Mesenchymal stem cell (in vitro differentiated cells and primary cell): ENCODE results near the gene RHBDF1.
A peak's percentile ranks its signal among the peaks of the same experiment; 100 is the strongest.

Experiments used
- DNase-seq: peaks from one replicate; pipeline ENCODE4 v3.0.0-alpha.2; 2013
- H2AFZ ChIP-seq: one replicate; pipeline ENCODE4 v1.6.1; 2013; ENCODE audit warnings: low read depth, mild to moderate bottlenecking, control low read depth, inconsistent platforms, low read length, moderate library complexity
- H2AK5ac ChIP-seq: 2 replicates; pipeline ENCODE4 v1.6.1; 2013; ENCODE audit warnings: low read length, moderate library complexity, mild to moderate bottlenecking, inconsistent platforms; ENCODE audit not compliant: severe bottlenecking
- H2BK120ac ChIP-seq: one replicate; pipeline ENCODE4 v1.6.1; 2013; ENCODE audit warnings: low read depth, mild to moderate bottlenecking, inconsistent platforms, low read length, moderate library complexity
- H2BK12ac ChIP-seq, 2 experiments: one replicate each; pipeline ENCODE4 v1.6.1; 2013; ENCODE audit warnings: inconsistent platforms in 2 of 2, low read length in 2 of 2, mild to moderate bottlenecking in 2 of 2, moderate library complexity in 2 of 2, control low read depth in 1 of 2
- H2BK15ac ChIP-seq: one replicate; pipeline ENCODE4 v1.6.1; 2013; ENCODE audit warnings: mild to moderate bottlenecking, low read depth, inconsistent platforms; ENCODE audit not compliant: poor library complexity, severe bottlenecking
- H2BK5ac ChIP-seq: 2 replicates; pipeline ENCODE4 v1.6.1; 2013; ENCODE audit warnings: low read depth, mild to moderate bottlenecking, low read length, control low read depth, inconsistent platforms; ENCODE audit not compliant: poor library complexity, severe bottlenecking
- H3K14ac ChIP-seq, 2 experiments: one replicate each; pipeline ENCODE4 v1.6.1; 2013; ENCODE audit warnings: inconsistent platforms in 2 of 2, low read length in 2 of 2, control low read depth in 1 of 2, mild to moderate bottlenecking in 1 of 2, moderate library complexity in 1 of 2
- H3K18ac ChIP-seq, 2 experiments: one replicate each; pipeline ENCODE4 v1.6.1; 2013; ENCODE audit warnings: inconsistent platforms in 2 of 2, low read length in 2 of 2, control low read depth in 1 of 2, low read depth in 1 of 2, mild to moderate bottlenecking in 1 of 2
- H3K23ac ChIP-seq, 2 experiments: one replicate each; pipeline ENCODE4 v1.6.1; 2013; ENCODE audit warnings: inconsistent platforms in 2 of 2, low read length in 2 of 2, mild to moderate bottlenecking in 2 of 2, moderate library complexity in 2 of 2, control low read depth in 1 of 2
- H3K27ac ChIP-seq: 2 replicates; pipeline ENCODE4 v1.5.1; 2013; ENCODE audit warnings: mild to moderate bottlenecking, moderate library complexity, low read length, control low read depth, inconsistent platforms; ENCODE audit not compliant: poor library complexity, severe bottlenecking
- H3K27me3 ChIP-seq, 2 experiments: 2 replicates each; pipeline versions ENCODE4 v1.6.1 to v1.7.0; 2013; ENCODE audit warnings: low read length in 2 of 2, mild to moderate bottlenecking in 2 of 2, moderate library complexity in 2 of 2, control low read depth in 1 of 2, inconsistent platforms in 1 of 2; ENCODE audit not compliant: control insufficient read depth in 1 of 2, insufficient read depth in 1 of 2
- H3K36me3 ChIP-seq, 2 experiments: 2 replicates each; pipeline versions ENCODE4 v1.6.1 to v1.7.0; 2013; ENCODE audit warnings: low read length in 2 of 2, control low read depth in 1 of 2, inconsistent platforms in 1 of 2, low read depth in 1 of 2, mild to moderate bottlenecking in 1 of 2; ENCODE audit not compliant: insufficient read depth in 2 of 2, control insufficient read depth in 1 of 2
- H3K4ac ChIP-seq, 2 experiments: one replicate each; pipeline ENCODE4 v1.6.1; 2013; ENCODE audit warnings: inconsistent platforms in 2 of 2, low read length in 2 of 2, mild to moderate bottlenecking in 2 of 2, moderate library complexity in 2 of 2, control low read depth in 1 of 2, low read depth in 1 of 2
- H3K4me1 ChIP-seq: 2 replicates; pipeline ENCODE4 v1.6.1; 2013; ENCODE audit warnings: low read depth, low read length, control low read depth; ENCODE audit not compliant: control insufficient read depth, insufficient read depth
- H3K4me2 ChIP-seq: 2 replicates; pipeline ENCODE4 v1.6.1; 2013; ENCODE audit warnings: low read length, mild to moderate bottlenecking, inconsistent platforms; ENCODE audit not compliant: poor library complexity, severe bottlenecking
- H3K4me3 ChIP-seq, 2 experiments: 2 replicates each; pipeline versions ENCODE4 v1.5.1 to v1.7.0; 2013; ENCODE audit warnings: low read length in 2 of 2, mild to moderate bottlenecking in 2 of 2, control low read depth in 1 of 2, low read depth in 1 of 2; ENCODE audit not compliant: insufficient read depth in 1 of 2
- H3K79me1 ChIP-seq: replicated peaks from 2 replicates; pipeline ENCODE4 v1.6.1; 2013; ENCODE audit warnings: mild to moderate bottlenecking, control low read depth, low read length, inconsistent platforms; ENCODE audit not compliant: poor library complexity, severe bottlenecking
- H3K9ac ChIP-seq: 2 replicates; pipeline ENCODE4 v1.7.0; 2013; ENCODE audit warnings: mild to moderate bottlenecking, low read length, moderate library complexity
- H3K9me3 ChIP-seq: 2 replicates; pipeline ENCODE4 v1.7.0; 2013; ENCODE audit warnings: mild to moderate bottlenecking, low read length; ENCODE audit not compliant: control insufficient read depth
- H4K8ac ChIP-seq: one replicate; pipeline ENCODE4 v1.6.1; 2013; ENCODE audit warnings: inconsistent platforms, mild to moderate bottlenecking, low read length, moderate library complexity
- H4K91ac ChIP-seq: one replicate; pipeline ENCODE4 v1.6.1; 2013; ENCODE audit warnings: mild to moderate bottlenecking, low read length, inconsistent platforms
- WGBS: methylation state at CpG from one replicate; pipeline ENCODE4 v1.1.7; 2013; ENCODE audit warnings: mixed read lengths; 5-methylcytosine and 5-hydroxymethylcytosine counted together

The RHBDF1 gene

GRCh38 chr16:71540-72401, 660 bp downstream of the RHBDF1 start:
- H2BK15ac ChIP-seq, result peak overlapping the region; percentile 85
- H2AFZ ChIP-seq, result no peak overlapping the region
- peak overlapping the region; percentile 46 to 51 for H3K23ac ChIP-seq
- H2BK12ac ChIP-seq, result peak overlapping the region; percentile 27 to 49
- H3K27me3 ChIP-seq, result no peaks in the 10 kb centered on the region
- peak overlapping the region; percentile 83 for H2BK120ac ChIP-seq
- peak overlapping the region; percentile 92 for H4K91ac ChIP-seq
- H3K9me3 ChIP-seq, result no peaks in the 10 kb centered on the region
- peak overlapping the region; percentile 86 for H3K4me2 ChIP-seq
- peak overlapping the region; percentile 27 to 45 for H3K14ac ChIP-seq
- H3K9ac ChIP-seq, result peak overlapping the region; percentile 92
- peak overlapping the region; percentile 83 for H4K8ac ChIP-seq
- peak overlapping the region; percentile 76 to 85 for H3K18ac ChIP-seq
- no peak overlapping the region for H2AK5ac ChIP-seq
- peak overlapping the region; percentile 74 to 95 for H3K4ac ChIP-seq
- H2BK5ac ChIP-seq, result peak overlapping the region; percentile 66
- peak overlapping the region; percentile 79 for H3K27ac ChIP-seq
- H3K4me1 ChIP-seq, result peaks cover 86% of the 10 kb centered on the region
- H3K79me1 ChIP-seq, result peaks cover 8% of the 10 kb centered on the region
- H3K36me3 ChIP-seq, result peaks cover 0 to 34% of the 10 kb centered on the region in 2 experiments
- H3K4me3 ChIP-seq, result peak overlapping the region; percentile 65 to 96
- WGBS, result under 1% methylated on average over 27 of the region's 57 CpGs
- peak; percentile 90 for DNase-seq

- peak overlapping the region in 1 of 2 experiments; percentile 68 for H3K14ac ChIP-seq
- no peaks in the 10 kb centered on the region for H3K9me3 ChIP-seq
- no peak overlapping the region for H2AFZ ChIP-seq
- H3K9ac ChIP-seq, result peak overlapping the region; percentile 92
- H3K27me3 ChIP-seq, result no peaks in the 10 kb centered on the region
- peaks cover 86% of the 10 kb centered on the region for H3K4me1 ChIP-seq
- H2BK12ac ChIP-seq, result peak overlapping the region in 1 of 2 experiments; percentile 83
- H2BK120ac ChIP-seq, result peak overlapping the region; percentile 81
- H3K27ac ChIP-seq, result peak overlapping the region; percentile 55
- H3K36me3 ChIP-seq, result peaks cover 0 to 40% of the 10 kb centered on the region in 2 experiments
- H4K8ac ChIP-seq, result peak overlapping the region; percentile 66
- no peak overlapping the region for H3K23ac ChIP-seq
- H2AK5ac ChIP-seq, result no peak overlapping the region
- no peak for DNase-seq
- H3K79me1 ChIP-seq, result peaks cover 13% of the 10 kb centered on the region
- peak overlapping the region; percentile 80 to 86 for H3K18ac ChIP-seq
- peak overlapping the region; percentile 86 for H3K4me2 ChIP-seq
- peak overlapping the region; percentile 36 to 96 for H3K4me3 ChIP-seq
- peak overlapping the region; percentile 77 to 83 for H3K4ac ChIP-seq
- peak overlapping the region; percentile 92 for H4K91ac ChIP-seq
- no peak overlapping the region for H2BK5ac ChIP-seq
- WGBS, result 94% methylated on average over 3 of the region's 5 CpGs
- H2BK15ac ChIP-seq, result peak overlapping the region; percentile 61
These were observed 1.3 kb downstream of the RHBDF1 start for GRCh38 chr16:71210-71539.

GRCh38 chr16:69181-69580, 3.2 kb downstream of the RHBDF1 start:
- peak overlapping the region in 1 of 2 experiments; percentile 16 for H3K23ac ChIP-seq
- WGBS, result 84% methylated on average over 8 of the region's 8 CpGs
- no peak overlapping the region for H2AK5ac ChIP-seq
- H2AFZ ChIP-seq, result no peak overlapping the region
- H2BK120ac ChIP-seq, result no peak overlapping the region
- peaks cover 29% of the 10 kb centered on the region for H3K79me1 ChIP-seq
- H3K14ac ChIP-seq, result peak overlapping the region in 1 of 2 experiments; percentile 5
- H4K8ac ChIP-seq, result no peak overlapping the region
- H3K4me1 ChIP-seq, result peaks cover 82% of the 10 kb centered on the region
- peaks cover 14 to 56% of the 10 kb centered on the region in 2 experiments for H3K36me3 ChIP-seq
- no peak overlapping the region for H2BK5ac ChIP-seq
- DNase-seq, result no peak
- peak overlapping the region in 1 of 2 experiments; percentile 71 for H3K18ac ChIP-seq
- peak overlapping the region; percentile 92 for H3K9ac ChIP-seq
- H4K91ac ChIP-seq, result no peak overlapping the region
- peak overlapping the region in 1 of 2 experiments; percentile 9 for H3K4ac ChIP-seq
- no peaks in the 10 kb centered on the region for H3K9me3 ChIP-seq
- no peaks in the 10 kb centered on the region for H3K27me3 ChIP-seq
- no peak overlapping the region for H3K4me2 ChIP-seq
- no peak overlapping the region for H3K27ac ChIP-seq
- peak overlapping the region; percentile 7 for H2BK15ac ChIP-seq
- peak overlapping the region; percentile 42 to 51 for H2BK12ac ChIP-seq
- peak overlapping the region in 1 of 2 experiments; percentile 47 for H3K4me3 ChIP-seq
